C4-2B (cell line): Measurements from ENCODE around the gene ERC1.

Experiments
- ZFX ChIP-seq: fragments of 450-650 bp; IDR thresholded peaks from 2 replicates; pipeline ENCODE4 v1.6.1; 2017
- TF ChIP-seq, protein P1 (sequence below): fragments of 450-650 bp; conservative IDR thresholded peaks from 2 replicates; pipeline ENCODE4 v1.5.1; 2017; ENCODE audit warnings: mild to moderate bottlenecking

DNA sequence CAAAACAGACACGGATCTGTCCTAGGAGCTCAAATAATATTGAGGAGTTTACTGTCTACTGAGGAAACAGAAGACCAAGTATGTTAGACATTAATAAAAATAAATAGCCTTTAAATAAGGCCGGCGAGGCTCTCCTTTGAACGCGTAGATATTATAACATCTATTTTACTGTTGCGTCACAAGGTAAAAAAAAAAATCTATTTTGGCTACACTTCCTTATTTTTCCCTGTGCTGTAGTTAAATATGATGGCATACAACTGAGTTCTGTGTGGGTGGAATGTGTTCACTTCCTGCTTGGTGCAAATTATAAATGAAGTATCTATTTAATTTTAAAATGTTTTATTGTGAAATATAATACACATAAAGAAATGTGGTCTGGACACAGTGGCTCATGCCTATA lies 24.3 kb upstream of the ERC1 start:
- TF ChIP-seq, protein P1, sequence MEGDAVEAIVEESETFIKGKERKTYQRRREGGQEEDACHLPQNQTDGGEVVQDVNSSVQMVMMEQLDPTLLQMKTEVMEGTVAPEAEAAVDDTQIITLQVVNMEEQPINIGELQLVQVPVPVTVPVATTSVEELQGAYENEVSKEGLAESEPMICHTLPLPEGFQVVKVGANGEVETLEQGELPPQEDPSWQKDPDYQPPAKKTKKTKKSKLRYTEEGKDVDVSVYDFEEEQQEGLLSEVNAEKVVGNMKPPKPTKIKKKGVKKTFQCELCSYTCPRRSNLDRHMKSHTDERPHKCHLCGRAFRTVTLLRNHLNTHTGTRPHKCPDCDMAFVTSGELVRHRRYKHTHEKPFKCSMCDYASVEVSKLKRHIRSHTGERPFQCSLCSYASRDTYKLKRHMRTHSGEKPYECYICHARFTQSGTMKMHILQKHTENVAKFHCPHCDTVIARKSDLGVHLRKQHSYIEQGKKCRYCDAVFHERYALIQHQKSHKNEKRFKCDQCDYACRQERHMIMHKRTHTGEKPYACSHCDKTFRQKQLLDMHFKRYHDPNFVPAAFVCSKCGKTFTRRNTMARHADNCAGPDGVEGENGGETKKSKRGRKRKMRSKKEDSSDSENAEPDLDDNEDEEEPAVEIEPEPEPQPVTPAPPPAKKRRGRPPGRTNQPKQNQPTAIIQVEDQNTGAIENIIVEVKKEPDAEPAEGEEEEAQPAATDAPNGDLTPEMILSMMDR, result no peak
- no peak for TF ChIP-seq ZFX
